Measurements from ENCODE around the gene NXF1.
"Not testable (repeated sequence)": the region's sequence is repeated elsewhere in the genome, so short reads cannot be mapped to it uniquely, and the experiment has no call there.

NXF1 gene

DNA sequence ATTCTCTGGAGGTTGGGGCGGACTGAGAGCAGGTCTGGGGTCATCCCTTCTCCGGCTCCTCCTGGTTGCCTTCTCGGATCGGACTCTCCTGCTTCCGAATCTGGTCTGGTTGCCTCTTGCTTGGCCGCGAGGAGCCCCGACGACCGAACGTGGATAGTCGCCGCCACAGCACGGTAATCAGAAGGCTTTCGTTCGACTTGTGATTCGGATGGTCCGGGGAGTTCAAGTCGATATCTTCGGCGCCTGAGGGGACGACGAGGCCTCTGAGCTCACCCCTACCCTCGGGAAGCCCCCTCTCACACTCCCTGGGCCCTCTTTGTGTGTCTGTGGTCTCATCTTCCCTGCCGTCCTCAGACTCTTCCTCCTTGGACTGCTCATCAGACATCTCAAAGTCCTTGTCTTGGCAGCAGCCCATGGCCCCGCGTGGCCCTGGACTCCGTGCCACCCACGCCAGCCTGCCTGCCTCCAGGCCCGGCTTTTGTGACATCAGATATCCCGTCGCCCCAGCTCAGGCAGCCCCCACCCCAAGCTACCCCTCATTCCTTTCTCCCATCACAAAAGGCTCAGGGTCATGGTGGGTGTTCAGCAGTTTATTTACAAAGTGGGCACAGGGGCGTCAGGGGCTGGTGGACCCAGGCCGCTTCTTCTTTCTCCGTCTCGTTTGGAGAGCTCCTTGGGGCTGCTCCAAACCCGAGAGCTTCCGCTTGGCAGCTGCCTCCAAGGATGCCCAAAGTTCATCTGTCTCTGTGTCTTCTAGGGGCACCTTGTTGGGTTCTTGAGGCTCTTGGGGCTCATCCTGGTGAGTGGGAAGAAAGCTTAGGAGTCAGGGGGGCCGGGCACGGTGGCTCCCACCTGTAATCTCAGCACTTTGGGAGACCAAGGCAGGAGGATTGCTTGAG, 27.3 kb upstream of the NXF1 start, which contains the start of gene TEX54:
Gene TEX54, minus strand, starts transcription at position 506 of the 899 bp plus-strand sequence.
- DNase-seq: peak in 1 of 2 experiments; percentile 27

DNA sequence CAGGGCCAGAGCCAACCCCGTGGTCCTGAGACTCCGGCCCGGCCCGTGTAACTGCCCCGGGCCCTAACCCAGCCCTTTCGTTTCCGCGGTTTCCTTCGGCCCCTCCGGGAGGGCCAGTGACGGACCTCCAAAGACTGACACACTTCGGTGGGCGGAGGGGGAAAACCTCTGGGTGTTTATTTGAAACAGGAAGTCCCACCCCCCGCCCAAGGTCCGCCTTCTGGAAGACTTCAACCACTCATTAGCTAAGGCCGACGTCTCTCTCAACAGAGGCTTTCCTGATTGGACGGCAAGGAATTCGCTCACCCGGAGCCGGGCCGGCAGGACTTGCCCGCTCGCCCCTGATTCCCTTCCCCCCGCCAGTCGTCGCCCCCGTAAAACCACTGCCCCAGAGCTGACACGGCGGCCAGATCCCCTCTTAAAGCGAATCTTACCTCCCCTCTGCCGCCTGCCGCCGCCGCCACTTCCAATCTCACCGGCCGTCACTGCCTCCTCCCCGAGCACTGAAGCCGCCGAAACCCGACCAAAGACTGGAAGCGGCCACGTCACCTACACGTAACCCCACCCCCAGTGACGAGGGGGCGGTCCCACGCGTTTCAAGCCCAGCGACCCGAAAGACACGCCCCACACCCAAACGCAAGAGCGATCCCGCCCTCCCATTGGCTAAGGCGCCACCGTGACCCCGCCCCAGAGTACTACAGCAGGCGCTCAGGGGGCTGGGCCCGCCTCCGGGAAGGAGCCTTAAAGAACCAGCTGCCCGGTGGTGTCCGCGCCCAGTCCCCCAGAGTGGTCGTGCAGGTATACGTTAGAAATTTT, 26.5 kb upstream of the NXF1 start, which contains the start of gene STX5:
Gene STX5, minus strand, starts transcription at position 532 of the 816 bp plus-strand sequence. CDS start 808 bp downstream, outside the sequence.
- DNase-seq: peak; percentile 99

DNA sequence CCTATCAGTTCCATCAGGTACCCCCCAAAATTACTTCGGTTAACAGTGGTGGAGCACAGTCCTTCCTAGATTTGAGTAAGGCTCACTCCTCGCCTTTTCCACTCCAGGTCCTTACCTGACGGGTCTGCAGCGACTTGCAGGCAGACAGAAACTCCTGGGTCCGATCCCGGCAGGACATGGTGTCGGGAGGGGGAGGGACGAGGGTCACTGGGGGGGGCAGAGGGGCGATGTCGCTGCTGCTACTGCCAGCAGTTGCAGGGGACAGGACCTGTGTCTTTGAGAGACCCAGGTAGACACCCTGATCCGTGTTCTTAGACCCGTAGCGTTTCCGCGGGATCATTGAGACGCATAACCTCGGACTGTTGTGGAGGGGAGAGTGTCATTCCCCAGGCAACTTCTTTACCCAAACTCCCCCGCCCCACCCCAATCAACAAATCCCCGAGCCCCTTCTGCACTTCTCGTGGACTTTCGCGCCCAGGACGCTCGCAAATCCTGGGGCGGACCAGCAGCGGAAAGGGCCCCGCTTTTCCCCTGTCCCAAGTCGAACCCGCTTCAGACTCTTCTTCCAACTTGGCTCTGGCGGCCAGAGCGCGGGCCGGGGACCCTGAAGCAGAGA, 25.8 kb upstream of the NXF1 start:
- DNase-seq: no peak

DNA sequence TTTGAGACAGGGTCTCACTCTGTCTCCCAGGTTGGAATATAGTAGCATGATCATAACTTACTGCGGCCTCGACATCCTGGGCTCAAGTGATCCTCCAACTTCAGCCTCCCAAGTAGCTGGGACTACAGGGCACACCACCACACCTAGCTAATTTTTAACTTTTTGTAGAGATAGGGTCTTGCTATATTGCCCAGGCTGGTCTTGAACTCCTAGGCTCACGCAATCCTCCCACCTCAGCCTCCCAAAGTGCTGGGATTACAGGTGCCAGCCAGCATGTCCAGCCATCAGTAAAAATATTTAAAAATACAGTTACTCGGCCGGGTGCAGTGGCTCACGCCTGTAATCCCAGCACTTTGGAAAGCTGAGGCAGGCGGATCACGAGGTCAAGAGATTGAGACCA, 22.9 kb upstream of the NXF1 start:
- not testable (repeated sequence) for DNase-seq

DNA sequence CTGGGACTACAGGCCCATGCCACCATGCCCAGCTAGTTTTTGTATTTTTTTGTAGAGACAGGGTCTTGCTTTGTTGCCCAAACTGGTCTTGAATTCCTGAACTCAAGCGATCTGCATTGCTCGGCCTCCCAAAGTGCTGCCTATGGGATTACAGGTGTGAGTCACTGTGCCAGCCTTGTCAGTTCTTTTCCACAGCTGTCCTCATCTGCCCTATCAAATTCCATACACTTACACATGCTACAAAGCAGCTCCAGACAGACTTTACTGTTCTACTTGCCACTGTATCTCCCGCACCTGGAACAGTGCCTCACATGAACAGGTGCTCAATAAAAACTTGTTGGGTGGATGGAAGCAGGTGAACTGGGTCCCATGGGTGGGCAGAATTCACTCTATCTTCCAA, 18.4 kb upstream of the NXF1 start:
- DNase-seq: no peak

DNA sequence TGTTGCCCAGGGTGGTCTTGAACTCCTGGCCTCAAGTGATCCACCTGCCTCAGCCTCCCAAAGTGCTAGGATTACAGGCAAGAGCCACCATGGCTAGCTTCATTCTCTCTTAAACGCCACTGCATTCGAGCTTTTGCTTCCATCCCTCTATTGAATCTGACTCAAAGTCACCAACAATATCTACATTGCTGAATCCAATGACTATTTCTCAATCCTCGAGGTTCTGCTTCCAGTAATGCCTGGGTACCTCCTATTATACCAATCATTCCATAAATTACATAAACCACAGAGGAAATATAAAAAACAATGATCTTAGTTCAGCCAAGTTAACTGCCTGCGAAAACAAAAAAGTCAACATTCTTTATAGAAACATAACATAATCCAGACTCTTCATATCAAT, 11.9 kb upstream of the NXF1 start:
- no peak for DNase-seq

DNA sequence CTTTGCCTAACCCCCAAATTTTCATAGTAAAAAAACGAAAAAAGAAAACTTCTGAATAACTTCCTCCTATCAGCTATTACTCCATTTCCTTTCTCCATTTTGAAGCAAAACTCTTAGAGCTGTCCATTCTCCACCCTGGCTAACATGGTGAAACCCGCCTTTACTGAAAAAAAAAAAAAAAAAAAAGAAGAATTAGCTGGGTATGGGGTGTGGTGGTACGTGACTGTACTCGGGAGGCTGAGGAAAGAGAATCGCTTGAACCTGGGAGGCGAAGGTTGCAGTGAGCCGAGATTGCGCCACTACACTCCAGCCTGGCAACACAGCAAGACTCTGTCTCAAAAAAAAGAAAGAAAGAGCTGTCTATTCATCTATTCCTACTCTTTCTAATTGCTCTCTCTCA, 11.3 kb upstream of the NXF1 start:
- DNase-seq: no peak

DNA sequence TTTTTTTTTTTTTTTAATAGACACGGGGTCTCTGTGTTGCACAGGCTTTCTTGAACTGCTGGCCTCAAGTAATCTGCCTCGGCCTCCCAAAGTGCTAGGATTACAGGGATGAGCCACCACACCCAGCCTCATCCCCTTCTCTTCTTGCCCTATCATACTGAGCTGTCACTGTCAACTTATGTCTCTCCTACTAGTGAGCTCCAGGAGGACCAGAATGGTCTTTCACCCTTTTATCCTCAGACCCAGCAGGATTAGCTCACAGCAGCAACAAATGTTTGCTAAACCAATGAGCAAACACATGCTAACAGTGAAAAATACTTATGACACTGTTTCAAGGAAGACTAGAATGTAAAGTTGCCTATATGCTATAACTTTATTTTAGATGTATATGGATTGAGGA, 6.4 kb upstream of the NXF1 start:
- DNase-seq: no peak

DNA sequence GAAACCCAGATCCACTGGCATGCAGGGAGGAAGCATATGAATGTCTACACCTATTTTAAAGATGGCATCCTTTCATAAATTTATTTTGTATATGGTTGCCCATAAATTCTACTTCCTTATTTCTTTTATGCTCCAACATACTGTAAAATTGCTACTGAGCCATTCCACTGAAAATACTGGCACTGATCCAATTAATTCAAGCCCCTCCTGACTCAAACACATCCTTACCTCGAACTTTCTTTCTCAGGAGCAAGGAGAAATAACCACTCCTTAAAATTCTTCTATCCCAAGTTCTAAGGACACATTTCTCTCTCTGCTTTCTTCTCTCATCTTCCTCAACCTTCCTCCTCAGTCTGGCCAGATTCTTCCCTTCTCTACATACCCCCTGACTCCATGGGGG, 5.5 kb upstream of the NXF1 start:
- DNase-seq: no peak

DNA sequence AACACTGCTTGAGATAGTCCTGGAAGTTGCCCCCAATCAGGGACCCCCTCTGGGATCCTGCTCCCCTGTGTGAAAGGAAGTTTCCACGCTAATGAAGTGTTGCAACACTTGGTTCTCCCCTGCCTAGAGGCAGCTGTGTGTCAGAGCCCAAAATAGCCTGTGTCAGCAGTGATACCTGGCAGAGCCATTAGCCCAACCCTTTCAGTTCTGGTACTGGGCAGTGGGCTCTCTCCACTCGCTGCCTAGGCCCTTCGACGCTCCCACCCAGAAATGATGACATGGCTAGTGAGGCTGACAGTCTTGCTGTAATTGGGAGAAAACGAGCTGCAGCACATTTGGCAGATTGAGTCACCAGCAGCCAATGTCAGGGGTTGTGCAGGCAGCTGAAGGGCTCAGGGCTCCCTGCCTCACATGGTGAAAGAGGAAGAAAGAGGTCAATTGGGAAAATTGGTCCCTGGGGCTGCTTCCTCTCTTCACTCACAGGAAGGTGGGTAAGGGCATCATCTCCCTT, 1.4 kb upstream of the NXF1 start:
- no peak for DNase-seq

DNA sequence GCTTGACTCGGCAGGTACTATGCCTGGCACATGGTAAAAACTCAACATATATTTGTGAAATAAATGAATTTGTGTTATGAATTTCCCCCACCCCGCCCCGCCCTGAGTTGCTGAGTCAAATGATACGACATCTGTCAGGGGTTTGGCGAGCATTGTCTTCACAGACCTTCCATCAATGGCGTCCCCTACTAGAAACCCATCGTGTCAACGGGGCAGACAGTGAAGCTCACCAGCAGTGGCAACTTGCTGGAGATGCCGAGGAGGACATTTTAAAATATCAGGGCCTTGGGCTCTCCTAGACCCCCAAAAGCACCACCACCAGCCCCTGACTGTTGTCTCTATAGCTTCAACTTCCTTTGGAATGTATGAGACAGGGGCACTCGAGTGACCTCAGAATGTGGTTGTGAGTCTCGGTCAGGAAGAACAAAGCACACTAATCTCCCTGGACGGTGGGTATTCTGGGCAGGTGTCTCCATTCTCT, 761 bp upstream of the NXF1 start:
- peak; percentile 13 to 16 for DNase-seq

DNA sequence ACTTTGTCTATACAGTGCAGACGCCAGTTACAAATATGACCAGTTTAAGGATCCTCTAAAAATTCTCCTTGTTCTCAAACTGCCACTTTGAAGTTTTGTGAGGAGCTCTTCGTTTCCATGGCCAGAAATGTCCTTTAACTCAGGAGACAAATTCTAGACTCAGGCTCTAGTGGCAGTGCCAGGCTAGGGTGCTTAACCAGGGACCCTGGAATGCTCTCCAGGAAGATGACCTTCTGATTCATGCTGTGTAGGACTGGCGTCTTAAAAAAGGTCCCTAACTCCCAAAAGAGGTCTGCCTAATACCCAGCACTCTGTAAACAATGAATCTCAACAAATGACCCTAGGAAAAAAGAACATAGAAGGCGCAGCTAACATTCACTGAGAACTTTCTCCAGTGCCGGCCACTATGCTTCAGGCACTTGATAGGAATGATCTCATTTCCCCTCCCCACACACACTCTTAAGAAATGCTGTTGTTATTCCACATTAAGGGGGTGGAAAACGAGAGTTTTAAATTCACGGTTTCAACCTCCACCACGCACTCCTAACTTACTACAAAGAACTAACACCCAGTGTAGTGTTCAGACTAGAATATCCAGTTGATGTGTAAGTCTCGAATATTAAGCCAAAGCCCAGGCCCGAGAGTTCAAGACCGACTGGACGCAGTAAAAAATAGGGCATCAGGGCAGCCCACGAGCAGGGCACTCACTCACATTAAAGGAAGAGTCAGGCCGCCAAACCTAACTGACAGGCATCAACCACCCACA, 747 bp downstream of the NXF1 start:
- no peak for DNase-seq

DNA sequence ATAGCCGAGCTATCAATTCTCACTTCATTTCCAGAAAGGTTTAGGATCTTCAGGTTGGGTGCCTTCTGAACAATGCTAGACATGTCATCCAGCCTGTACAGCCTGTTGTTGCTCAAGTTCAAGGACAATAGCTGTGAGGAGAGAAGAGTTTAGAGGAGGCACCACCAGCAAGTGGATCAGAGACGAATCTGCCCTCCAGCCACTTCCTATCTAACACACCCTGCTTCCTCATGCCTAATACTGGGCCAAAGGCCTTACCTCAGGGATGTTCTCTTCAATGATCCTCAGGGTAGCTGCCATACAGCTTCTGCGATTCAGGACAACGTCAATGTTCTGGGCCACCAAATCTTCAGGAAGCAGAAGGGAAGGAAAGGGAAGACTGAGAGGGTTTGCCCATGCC, 4.2 kb downstream of the NXF1 start:
- no peak for DNase-seq

DNA sequence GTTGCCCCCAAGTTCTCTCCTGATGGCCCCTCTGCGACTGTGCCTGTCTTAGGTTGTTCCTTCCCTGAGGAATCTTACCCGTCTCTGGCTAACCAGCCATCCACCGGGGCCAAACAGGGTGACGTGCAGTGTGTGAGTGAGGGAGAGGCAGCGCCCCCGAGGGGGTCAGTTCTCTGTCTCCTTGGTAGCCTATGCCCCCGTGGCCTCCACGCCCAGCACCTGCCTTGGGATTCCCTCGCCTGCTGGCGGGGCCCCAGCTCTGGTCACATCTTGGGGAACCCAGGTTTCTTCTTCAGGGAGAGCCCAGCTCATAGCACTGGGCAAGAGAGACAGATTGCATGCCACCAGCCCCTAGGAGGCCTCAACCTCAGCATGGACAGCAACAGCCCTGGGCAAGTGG, 5.8 kb downstream of the NXF1 start:
- DNase-seq: no peak

DNA sequence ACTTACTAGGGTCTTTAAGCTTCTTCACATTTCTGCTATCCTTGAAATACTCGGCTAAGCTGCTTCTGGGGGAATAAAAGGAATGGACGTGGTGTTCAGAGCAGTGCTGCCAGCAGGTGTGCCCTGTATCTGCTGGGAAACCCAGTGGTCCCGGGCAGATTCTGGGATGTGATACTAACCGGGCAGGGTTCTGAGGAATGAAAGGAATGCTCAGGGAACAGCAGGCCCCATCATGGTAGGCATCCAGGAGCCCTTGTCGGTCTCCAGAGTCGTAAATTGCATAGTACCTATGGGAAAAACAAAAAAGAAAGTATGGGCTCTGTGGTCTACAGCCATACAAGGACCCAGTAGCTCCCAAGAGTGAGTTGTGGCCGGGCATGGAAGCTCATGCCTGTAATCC, 9.0 kb downstream of the NXF1 start:
- DNase-seq: no peak

DNA sequence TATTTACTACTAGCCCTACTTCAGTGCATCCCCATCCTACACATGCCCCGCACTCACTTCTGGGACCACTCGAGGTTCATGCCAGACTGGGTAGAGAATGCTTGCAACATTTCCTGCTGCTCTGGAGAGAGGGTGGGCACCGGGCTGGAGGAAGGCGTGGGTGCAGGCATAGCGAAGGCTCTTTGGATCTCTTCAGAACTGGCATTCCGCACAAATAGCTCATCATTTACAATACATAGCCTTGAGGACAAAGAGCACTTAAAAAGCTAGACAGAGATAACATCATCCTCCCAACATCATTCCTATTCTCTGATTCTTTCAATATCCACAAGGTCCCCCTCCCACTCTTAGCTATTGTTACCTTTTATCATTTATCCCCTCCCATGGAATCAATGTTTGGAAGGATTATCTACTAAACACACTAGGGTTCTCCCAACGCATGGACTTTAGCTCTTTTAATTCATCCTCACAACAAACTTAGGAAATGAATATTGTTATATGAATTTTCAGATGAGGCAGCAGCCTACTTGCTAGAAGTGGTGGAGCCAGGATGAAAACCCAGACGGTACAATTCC, 11.0 kb downstream of the NXF1 start:
- DNase-seq: no peak

DNA sequence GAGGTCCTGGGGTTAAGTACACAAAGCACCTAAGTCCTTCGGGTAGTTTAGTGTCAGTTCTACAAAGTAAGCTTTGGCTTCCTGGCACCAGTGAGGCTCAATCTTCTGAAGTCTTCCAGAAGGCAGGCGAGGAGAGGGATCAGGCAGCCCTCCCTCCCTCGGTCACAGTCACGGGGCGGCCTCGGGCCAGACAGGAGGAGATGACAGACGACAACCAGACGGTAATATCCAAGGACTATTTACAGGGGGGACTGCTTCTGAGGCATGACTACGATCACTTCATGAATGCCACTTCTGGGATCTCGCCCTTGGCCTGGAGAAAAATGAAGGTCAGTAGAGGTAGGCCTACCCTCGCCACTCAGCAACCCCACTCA, 13.1 kb downstream of the NXF1 start:
- DNase-seq: no peak

DNA sequence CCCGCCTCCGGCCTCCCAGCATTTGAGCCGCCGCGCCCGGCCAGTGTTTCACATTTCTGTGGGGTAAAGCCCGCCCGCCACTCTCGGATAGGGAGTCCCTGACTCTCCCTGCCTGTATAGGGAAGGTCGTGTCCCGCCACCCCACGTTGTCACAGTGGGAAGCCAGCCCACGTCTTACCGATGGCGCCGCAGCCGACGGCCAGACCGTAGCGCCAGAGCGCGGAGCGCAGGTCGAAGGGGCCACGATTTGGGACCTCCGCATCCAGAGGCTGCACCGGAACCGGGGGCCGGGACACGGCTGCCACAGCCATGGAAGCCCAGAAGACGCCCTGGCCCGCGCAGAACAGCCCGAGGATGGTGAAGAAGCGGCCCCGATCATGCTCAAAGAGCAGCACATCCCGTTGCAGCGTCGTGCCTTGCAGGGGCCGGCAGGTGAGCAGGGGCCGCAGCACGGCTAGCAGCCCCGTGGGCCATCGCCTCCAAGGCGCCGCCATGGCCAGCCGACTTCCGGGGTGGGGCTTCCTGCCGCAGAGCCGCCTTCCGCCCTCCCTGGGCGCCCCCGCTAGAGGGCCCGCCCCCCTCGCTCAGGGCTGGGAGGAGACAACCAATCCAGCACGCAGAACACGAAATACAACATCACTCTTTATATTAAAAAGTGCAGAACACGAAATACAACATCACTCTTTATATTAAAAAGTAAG, 13.6 kb downstream of the NXF1 start, which contains the start of gene TMEM223:
Gene TMEM223, minus strand, starts transcription at position 506 of the 701 bp plus-strand sequence. Its CDS starts 12 bp downstream, at position 494.
- peak; percentile 87 to 91 for DNase-seq

DNA sequence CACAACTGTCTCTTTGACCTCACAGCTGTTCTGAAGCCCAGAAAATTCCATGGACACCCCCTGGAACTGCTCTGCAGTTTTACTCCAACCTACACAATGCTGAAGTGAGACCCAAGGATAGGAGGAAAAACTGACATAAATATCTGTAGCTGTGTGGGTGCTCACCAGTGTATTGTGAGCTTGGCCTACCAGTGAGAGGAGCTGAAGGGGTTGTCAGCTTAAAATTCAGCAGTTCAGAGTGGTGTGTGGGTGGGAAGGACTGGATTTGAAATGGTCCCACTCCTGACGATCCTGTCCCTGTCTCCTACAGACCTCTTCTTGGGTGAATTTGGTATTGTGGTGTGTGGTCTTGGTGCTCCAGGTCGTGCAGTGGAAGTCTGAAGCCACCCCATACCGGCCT, 15.7 kb downstream of the NXF1 start:
- DNase-seq: no peak

DNA sequence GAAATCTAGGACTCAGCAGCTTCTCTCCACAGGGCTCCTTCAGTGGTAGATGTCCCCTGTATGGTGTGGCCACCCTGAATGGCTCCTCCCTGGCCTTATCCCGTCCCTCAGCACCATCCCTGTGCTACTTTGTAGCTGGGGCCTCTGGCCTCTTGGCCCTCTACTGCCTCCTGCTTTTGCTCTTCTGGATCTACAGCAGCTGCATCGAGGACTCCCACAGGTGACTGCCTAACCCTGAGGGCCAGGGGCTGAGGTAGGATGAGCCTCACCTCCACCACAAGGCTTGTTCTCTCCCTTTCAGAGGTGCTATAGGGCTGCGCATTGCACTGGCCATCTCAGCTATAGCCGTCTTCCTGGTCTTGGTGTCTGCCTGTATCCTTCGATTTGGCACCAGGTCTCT, 16.2 kb downstream of the NXF1 start:
- no peak for DNase-seq
